GM12878 (cell line): ENCODE data around the gene NXN. TPM values are rescaled to one million over a fixed set of nuclear protein-coding genes. Genes with fewer than 3 reads are reported as not detected.
A peak's percentile ranks its signal among the peaks of the same experiment; 100 is the strongest.

ENCODE experiments used
- ASH2L ChIP-seq: fragments of 300-600, 200-600 bp; sonication (generic); IDR thresholded peaks from 2 replicates; pipeline ENCODE4 v1.6.1; 2017; ENCODE audit warnings: low read depth, mild to moderate bottlenecking, borderline replicate concordance
- CBFB ChIP-seq: IDR thresholded peaks from 2 replicates; pipeline ENCODE4 v1.6.1; 2016; ENCODE audit warnings: antibody characterized with exemption, low read depth
- CREB1 ChIP-seq: IDR thresholded peaks from 2 replicates; pipeline ENCODE4 v1.6.1; 2012; ENCODE audit warnings: low read depth, mild to moderate bottlenecking, inconsistent platforms
- ETV6 ChIP-seq, 2 experiments: fragments of 450-650 bp in 1 of 2; IDR thresholded peaks in 1 of 2; conservative IDR thresholded peaks in 1 of 2; 2 replicates each; pipeline ENCODE4 v1.6.1; 2014; ENCODE audit warnings: antibody characterized with exemption in 1 of 2, borderline replicate concordance in 1 of 2, low read depth in 1 of 2, mild to moderate bottlenecking in 1 of 2, moderate library complexity in 1 of 2
- FOS ChIP-seq: IDR thresholded peaks from 3 replicates; pipeline ENCODE4 v1.6.1; 2011; ENCODE audit warnings: borderline replicate concordance; ENCODE audit not compliant: insufficient read length; ENCODE audit errors: extremely low read depth
- HDGF ChIP-seq: fragments of 450-650 bp; IDR thresholded peaks from 2 replicates; pipeline ENCODE4 v1.6.1; 2016; ENCODE audit warnings: antibody characterized with exemption
- KLF5 ChIP-seq: fragments of 450-650 bp; IDR thresholded peaks from 2 replicates; pipeline ENCODE4 v1.6.1; 2014; ENCODE audit warnings: mild to moderate bottlenecking; ENCODE audit not compliant: partially characterized antibody
- MYB ChIP-seq: fragments of 150-350 bp; IDR thresholded peaks from 2 replicates; pipeline ENCODE4 v1.6.1; 2014; ENCODE audit warnings: mild to moderate bottlenecking, low read depth, low read length, borderline replicate concordance
- NBN ChIP-seq: fragments of 450-650 bp; IDR thresholded peaks from 2 replicates; pipeline ENCODE4 v1.6.1; 2016
- NKRF ChIP-seq: fragments of 450-650 bp; conservative IDR thresholded peaks from 2 replicates; pipeline ENCODE4 v1.6.1; 2017; ENCODE audit warnings: mild to moderate bottlenecking, moderate library complexity
- PKNOX1 ChIP-seq: fragments of 450-650 bp; IDR thresholded peaks from 2 replicates; pipeline ENCODE4 v1.6.1; 2016; ENCODE audit warnings: mild to moderate bottlenecking
- POLR2A ChIP-seq: IDR thresholded peaks from 2 replicates; pipeline ENCODE4 v1.6.1; 2011; ENCODE audit warnings: low read depth, mild to moderate bottlenecking, low read length
- RB1 ChIP-seq: fragments of 450-650 bp; formaldehyde crosslinking; IDR thresholded peaks from 2 replicates; pipeline ENCODE4 v1.6.1; 2017; ENCODE audit warnings: mild to moderate bottlenecking, borderline replicate concordance
- SKIL ChIP-seq: fragments of 450-650 bp; IDR thresholded peaks from 2 replicates; pipeline ENCODE4 v1.6.1; 2017; ENCODE audit warnings: mild to moderate bottlenecking, low read depth, inconsistent platforms; ENCODE audit not compliant: poor library complexity, severe bottlenecking
- SMC3 ChIP-seq: IDR thresholded peaks from 2 replicates; pipeline ENCODE4 v1.6.1; 2011; ENCODE audit warnings: low read length, improper control_type of control experiment, borderline replicate concordance
- SREBF1 ChIP-seq: IDR thresholded peaks from 2 replicates; pipeline ENCODE4 v1.6.1; 2012; ENCODE audit warnings: mild to moderate bottlenecking, low read length
- USF2 ChIP-seq: IDR thresholded peaks from 2 replicates; pipeline ENCODE4 v1.6.1; 2011; ENCODE audit warnings: low read depth, low read length, improper control_type of control experiment, borderline replicate concordance
- polyA plus RNA-seq, 11 experiments: library from polyadenylated mRNA; depleted of rRNA in 4 of 11; unstranded in 6 of 11; stranded (reverse) in 5 of 11; fragments of >200 nt; fragmentation: Nextera tagmentation in 4 of 11; fragmentation: Illumina TruSeq in 1 of 11; extraction: Ambion mirVana in 4 of 11; extraction: Trizol in 1 of 11; gene quantifications; 1 replicate in 1 of 11; 2 replicates in 10 of 11; pipeline versions ENCODE4 v1.2.1 to v1.2.3, GENCODE V29; 2011 to 2016; ENCODE audit warnings: inconsistent platforms in 2 of 11, missing spikeins in 2 of 11, low read depth in 1 of 11
- total RNA-seq, 4 experiments: library from RNA; depleted of rRNA in 3 of 4; stranded (reverse); fragments of >200 nt in 3 of 4; fragmentation: Illumina TruSeq in 1 of 4; extraction: Trizol in 1 of 4; gene quantifications; 2 replicates each; pipeline versions ENCODE4 v1.2.1 to v1.2.3, GENCODE V29; 2013 to 2021

Gene NXN
- total and polyA plus RNA-seq, 10 of the 15 experiments (the other 5 are each of a cell fraction or from before 2014, with no cell fraction given): 0.04 to 1.2 (median 0.30) TPM

- TF ChIP-seq CBFB: peak; percentile 61; the same call in 1 of the 2 replicates
- peak; percentile 100 for TF ChIP-seq NBN
- peak; percentile 44 for TF ChIP-seq PKNOX1
- TF ChIP-seq ETV6 (conservative IDR thresholded peaks at IDR 0.05 in 1 of 2, IDR thresholded peaks at IDR 0.05 in 1 of 2; ENCODE audit: borderline replicate concordance in 1 of 2, low read depth in 1 of 2): no peak
- peak; percentile 100 for TF ChIP-seq CREB1
- TF ChIP-seq MYB: peak; percentile 61; the same call in 1 of the 2 replicates
- TF ChIP-seq USF2: peak; percentile 60
- TF ChIP-seq NKRF: peak; percentile 91; the same call in 1 of the 2 replicates
- TF ChIP-seq RB1: peak; percentile 85; the same call in 1 of the 2 replicates
- TF ChIP-seq SMC3: no peak
- no peak for TF ChIP-seq SKIL
- peak; percentile 42 for TF ChIP-seq KLF5
- no peak for TF ChIP-seq HDGF
- no peak for TF ChIP-seq SREBF1
- no peak for TF ChIP-seq FOS
- TF ChIP-seq POLR2A: peak; percentile 98
- 0 out of 2 replicates have a peak, but pooled peaks have one; percentile 73 for TF ChIP-seq ASH2L
Measured at GRCh38 chr17:781805-782731, 197.5 kb downstream of the NXN start, which contains the start of the genes GLOD4 and MRM3 (continued).
